CD14-positive monocyte (primary cell): ENCODE data around the gene INTS14. TPM values are rescaled to one million over a fixed set of nuclear protein-coding genes. Genes with fewer than 3 reads are reported as not detected.

Experiments used
- DNase-seq, 3 donors: peaks; one replicate each; pipeline ENCODE4 v3.0.0-alpha.2; 2011 to 2022
- H2AFZ ChIP-seq: 2 replicates; pipeline ENCODE4 v1.6.0; 2012; ENCODE audit warnings: mild to moderate bottlenecking, low read depth, low read length, inconsistent platforms; ENCODE audit not compliant: insufficient read depth, poor library complexity, severe bottlenecking
- H3K27ac ChIP-seq, 2 donors: 1 replicate in 1 of 2; 2 replicates in 1 of 2; pipeline ENCODE4 v1.5.1; 2012 to 2013; ENCODE audit warnings: low read length in 2 of 2, control low read depth in 1 of 2, inconsistent platforms in 1 of 2, low read depth in 1 of 2, mild to moderate bottlenecking in 1 of 2
- H3K27me3 ChIP-seq, 2 donors: one replicate each; pipeline versions ENCODE4 v1.6.0 to v1.6.1; 2011 to 2013; ENCODE audit warnings: low read length in 2 of 2; ENCODE audit not compliant: control insufficient read depth in 2 of 2, insufficient read depth in 2 of 2
- H3K36me3 ChIP-seq, 2 donors: replicated peaks in 1 of 2; 1 replicate in 1 of 2; 2 replicates in 1 of 2; pipeline versions ENCODE4 v1.5.1 to v1.6.1; 2012 to 2013; ENCODE audit warnings: low read length in 2 of 2, control low read depth in 1 of 2, inconsistent platforms in 1 of 2, mild to moderate bottlenecking in 1 of 2; ENCODE audit not compliant: insufficient read depth in 2 of 2, control insufficient read depth in 1 of 2
- H3K4me1 ChIP-seq, 2 donors: 1 replicate in 1 of 2; 2 replicates in 1 of 2; pipeline versions ENCODE4 v1.5.1 to v1.6.1; 2012 to 2013; ENCODE audit warnings: low read length in 2 of 2, control low read depth in 1 of 2, inconsistent platforms in 1 of 2, mild to moderate bottlenecking in 1 of 2, moderate library complexity in 1 of 2; ENCODE audit not compliant: insufficient read depth in 2 of 2, control insufficient read depth in 1 of 2
- H3K4me2 ChIP-seq: replicated peaks from 2 replicates; pipeline ENCODE3; 2012; ENCODE audit warnings: low read length, moderate library complexity, mild to moderate bottlenecking; ENCODE audit not compliant: poor library complexity, severe bottlenecking; ENCODE audit errors: extremely low read depth
- H3K4me3 ChIP-seq, 3 experiments: fragments of 200-600 bp in 1 of 3; sonication (generic) in 1 of 3; replicated peaks in 1 of 3; 1 replicate in 2 of 3; 2 replicates in 1 of 3; pipeline ENCODE4 v1.5.1; 2011 to 2013; ENCODE audit warnings: low read length in 3 of 3, mild to moderate bottlenecking in 3 of 3, control low read depth in 2 of 3, low read depth in 2 of 3, inconsistent platforms in 1 of 3, moderate library complexity in 1 of 3
- H3K79me2 ChIP-seq: 2 replicates; pipeline ENCODE4 v1.6.0; 2012; ENCODE audit warnings: mild to moderate bottlenecking, control low read depth, inconsistent platforms, low read length, moderate library complexity; ENCODE audit not compliant: insufficient read depth
- H3K9ac ChIP-seq: 2 replicates; pipeline ENCODE4 v1.6.0; 2017; ENCODE audit warnings: low read length, mild to moderate bottlenecking; ENCODE audit not compliant: insufficient read depth, poor library complexity, severe bottlenecking
- H3K9me3 ChIP-seq, 2 donors: replicated peaks in 1 of 2; 1 replicate in 1 of 2; 2 replicates in 1 of 2; pipeline versions ENCODE4 v1.5.1 to v1.6.1; 2012 to 2013; ENCODE audit warnings: low read length in 2 of 2, control low read depth in 1 of 2; ENCODE audit not compliant: control insufficient read depth in 1 of 2, insufficient read depth in 1 of 2
- H4K20me1 ChIP-seq: 2 replicates; pipeline ENCODE4 v1.6.0; 2012; ENCODE audit warnings: mild to moderate bottlenecking, low read length, control low read depth, moderate library complexity; ENCODE audit not compliant: insufficient read depth
- H3K27ac Mint-ChIP-seq, 7 donors: one replicate each; pipeline ENCODE4 v1.8.0; 2020; ENCODE audit warnings: mild to moderate bottlenecking in 7 of 7, mixed read lengths in 7 of 7, moderate library complexity in 6 of 7, inconsistent platforms in 2 of 7
- H3K27me3 Mint-ChIP-seq, 3 donors: one replicate each; pipeline ENCODE4 v1.8.0; 2021 to 2022; ENCODE audit warnings: low read depth in 3 of 3, mild to moderate bottlenecking in 3 of 3, mixed read lengths in 3 of 3, moderate library complexity in 3 of 3, inconsistent platforms in 1 of 3
- H3K36me3 Mint-ChIP-seq, 2 donors: one replicate each; pipeline ENCODE4 v1.8.0; 2020; ENCODE audit warnings: mixed read lengths in 2 of 2, inconsistent platforms in 1 of 2, mild to moderate bottlenecking in 1 of 2
- H3K4me1 Mint-ChIP-seq: one replicate; pipeline ENCODE4 v1.8.0; 2020; ENCODE audit warnings: mild to moderate bottlenecking, mixed read lengths
- H3K4me3 Mint-ChIP-seq, 2 donors: one replicate each; pipeline ENCODE4 v1.8.0; 2020; ENCODE audit warnings: mild to moderate bottlenecking in 2 of 2, mixed read lengths in 2 of 2, moderate library complexity in 1 of 2
- H3K9me3 Mint-ChIP-seq, 7 donors: one replicate each; pipeline ENCODE4 v1.8.0; 2020 to 2022; ENCODE audit warnings: mixed read lengths in 7 of 7, mild to moderate bottlenecking in 6 of 7, moderate library complexity in 6 of 7, inconsistent platforms in 2 of 7
- WGBS: methylation state at CpG from one replicate; pipeline ENCODE4 v1.1.5; 2013; ENCODE audit warnings: missing lambda C conversion rate; ENCODE audit not compliant: insufficient coverage; 5-methylcytosine and 5-hydroxymethylcytosine counted together
- intact Hi-C, 2 donors: fragments of 100-400 bp; cut with micrococcal nuclease; formaldehyde crosslinking; loops; one replicate each; pipeline versions ENCODE4 v1.15.0 to v1.15.1; 2023
- polyA plus RNA-seq, 3 donors: library from polyadenylated mRNA; depleted of rRNA in 1 of 3; unstranded in 2 of 3; stranded (reverse) in 1 of 3; fragments of 300-500 nt in 2 of 3; fragments of >200 nt in 1 of 3; fragmentation: Illumina TruSeq in 2 of 3; gene quantifications; 1 replicate in 2 of 3; 2 replicates in 1 of 3; pipeline ENCODE4 v1.2.3, GENCODE V29; 2012 to 2021
- TF ChIP-seq, protein P1 (sequence below): fragments of 200-600 bp; IDR thresholded peaks from one replicate; pipeline ENCODE4 v1.8.0; 2022; ENCODE audit warnings: antibody characterized with exemption, mild to moderate bottlenecking

INTS14 gene
- polyA plus RNA-seq, 3 donors: 10.1 to 20.3 (median 12.0) TPM

DNA sequence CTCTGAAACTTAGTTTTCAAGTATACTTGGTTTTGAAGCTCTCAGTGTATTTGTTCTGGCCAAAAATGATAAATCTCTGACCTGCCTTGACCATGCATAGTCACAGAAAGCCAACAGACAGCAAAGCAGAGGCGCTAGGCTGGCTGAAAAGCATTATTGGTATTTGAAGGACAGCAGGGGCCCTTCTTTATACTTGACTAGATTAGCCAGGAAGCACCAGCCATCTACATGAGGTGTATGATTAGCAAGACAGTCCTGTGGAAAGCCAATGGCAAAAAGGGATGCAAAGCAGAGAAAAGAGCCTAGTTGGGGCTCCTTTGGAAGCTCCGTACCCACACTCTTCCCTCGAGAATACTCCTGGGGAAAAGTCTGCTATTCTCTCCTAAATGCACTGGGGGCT, 18.6 kb upstream of the INTS14 start:
- intact Hi-C loops: no loop called here
- no peak overlapping the region for H3K9ac ChIP-seq
- H3K9me3 Mint-ChIP-seq: no peaks in the 10 kb centered on the region
- H3K36me3 ChIP-seq: peaks cover 0 to 8% of the 10 kb centered on the region in 2 donors
- H3K36me3 Mint-ChIP-seq: peaks cover 10 to 17% of the 10 kb centered on the region in 2 donors
- TF ChIP-seq, protein P1, sequence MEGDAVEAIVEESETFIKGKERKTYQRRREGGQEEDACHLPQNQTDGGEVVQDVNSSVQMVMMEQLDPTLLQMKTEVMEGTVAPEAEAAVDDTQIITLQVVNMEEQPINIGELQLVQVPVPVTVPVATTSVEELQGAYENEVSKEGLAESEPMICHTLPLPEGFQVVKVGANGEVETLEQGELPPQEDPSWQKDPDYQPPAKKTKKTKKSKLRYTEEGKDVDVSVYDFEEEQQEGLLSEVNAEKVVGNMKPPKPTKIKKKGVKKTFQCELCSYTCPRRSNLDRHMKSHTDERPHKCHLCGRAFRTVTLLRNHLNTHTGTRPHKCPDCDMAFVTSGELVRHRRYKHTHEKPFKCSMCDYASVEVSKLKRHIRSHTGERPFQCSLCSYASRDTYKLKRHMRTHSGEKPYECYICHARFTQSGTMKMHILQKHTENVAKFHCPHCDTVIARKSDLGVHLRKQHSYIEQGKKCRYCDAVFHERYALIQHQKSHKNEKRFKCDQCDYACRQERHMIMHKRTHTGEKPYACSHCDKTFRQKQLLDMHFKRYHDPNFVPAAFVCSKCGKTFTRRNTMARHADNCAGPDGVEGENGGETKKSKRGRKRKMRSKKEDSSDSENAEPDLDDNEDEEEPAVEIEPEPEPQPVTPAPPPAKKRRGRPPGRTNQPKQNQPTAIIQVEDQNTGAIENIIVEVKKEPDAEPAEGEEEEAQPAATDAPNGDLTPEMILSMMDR: no peak
- H2AFZ ChIP-seq: no peak overlapping the region
- H3K4me3 Mint-ChIP-seq: no peak overlapping the region
- no peak overlapping the region for H3K4me2 ChIP-seq
- DNase-seq: no peak
- WGBS: 100% methylated on average over 2 of the region's 3 CpGs
- H3K4me1 ChIP-seq: no peaks in the 10 kb centered on the region
- H3K27me3 Mint-ChIP-seq: peaks cover 0 to 2% (median 0%) of the 10 kb centered on the region in 3 donors
- no peaks in the 10 kb centered on the region for H3K79me2 ChIP-seq
- no peak overlapping the region for H3K27ac Mint-ChIP-seq
- no peaks in the 10 kb centered on the region for H3K9me3 ChIP-seq
- no peaks in the 10 kb centered on the region for H4K20me1 ChIP-seq
- no peak overlapping the region for H3K4me3 ChIP-seq
- peaks cover 2% of the 10 kb centered on the region for H3K4me1 Mint-ChIP-seq
- H3K27ac ChIP-seq: no peak overlapping the region
- no peaks in the 10 kb centered on the region for H3K27me3 ChIP-seq

DNA sequence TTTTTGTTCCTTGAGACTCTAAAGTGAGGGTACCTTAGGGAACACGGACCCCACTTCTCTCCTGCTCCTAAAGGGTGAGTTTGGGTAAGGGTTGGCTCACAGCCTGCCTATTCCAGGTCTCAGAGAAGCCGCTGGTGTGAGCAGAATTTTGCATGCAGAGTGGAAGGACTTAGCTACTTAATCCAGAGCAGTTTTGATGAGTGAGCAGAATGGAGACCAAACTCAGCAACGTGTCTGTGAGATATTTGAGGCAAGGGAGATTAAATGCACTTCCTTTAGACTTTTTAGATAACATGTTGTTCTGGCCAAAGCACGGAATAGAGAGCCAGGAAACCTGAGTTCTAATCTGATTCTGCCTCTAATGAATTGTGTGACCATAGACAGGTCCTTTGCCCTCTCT, 15.9 kb upstream of the INTS14 start:
- Histone ChIP-seq H2AFZ (no peak overlapping the region), H4K20me1 (no peaks in the 10 kb centered on the region), H3K4me3 (no peak overlapping the region), H3K27me3 (no peaks in the 10 kb centered on the region), H3K36me3 (peaks cover 0 to 15% of the 10 kb centered on the region in 2 donors), H3K79me2 (no peaks in the 10 kb centered on the region), H3K9me3 (no peaks in the 10 kb centered on the region), H3K27ac (no peak overlapping the region), H3K9ac (no peak overlapping the region), H3K4me1 (no peaks in the 10 kb centered on the region), H3K4me2 (no peak overlapping the region)
- DNase-seq: no peak
- Mint-ChIP-seq H3K27me3 (no peaks in the 10 kb centered on the region), H3K4me3 (no peak overlapping the region), H3K4me1 (no peaks in the 10 kb centered on the region), H3K9me3 (no peaks in the 10 kb centered on the region), H3K36me3 (peaks cover 12 to 20% of the 10 kb centered on the region in 2 donors), H3K27ac (no peak overlapping the region)
- TF ChIP-seq, protein P1: no peak
- WGBS: 100% methylated on average over 1 of the region's 4 CpGs
- intact Hi-C loops: no loop called here
